IPS-15b (cell line): ENCODE measurements around the gene ZNF214.

Source experiments
- H3K27me3 ChIP-seq: one replicate; pipeline ENCODE4 v1.6.1; 2013; ENCODE audit warnings: low read length; ENCODE audit not compliant: control insufficient read depth, insufficient read depth
- H3K36me3 ChIP-seq: one replicate; pipeline ENCODE4 v1.6.1; 2013; ENCODE audit warnings: low read length; ENCODE audit not compliant: control insufficient read depth, insufficient read depth
- H3K4me1 ChIP-seq: one replicate; pipeline ENCODE4 v1.6.1; 2013; ENCODE audit warnings: mild to moderate bottlenecking, low read length; ENCODE audit not compliant: control insufficient read depth, insufficient read depth
- H3K4me3 ChIP-seq: one replicate; pipeline ENCODE4 v1.5.1; 2013; ENCODE audit warnings: low read depth, low read length
- H3K9ac ChIP-seq: one replicate; pipeline ENCODE4 v1.6.1; 2013; ENCODE audit warnings: low read depth, mild to moderate bottlenecking, low read length
- H3K9me3 ChIP-seq: one replicate; pipeline ENCODE4 v1.6.1; 2013; ENCODE audit warnings: mild to moderate bottlenecking, low read length; ENCODE audit not compliant: control insufficient read depth, insufficient read depth

ZNF214 gene

DNA sequence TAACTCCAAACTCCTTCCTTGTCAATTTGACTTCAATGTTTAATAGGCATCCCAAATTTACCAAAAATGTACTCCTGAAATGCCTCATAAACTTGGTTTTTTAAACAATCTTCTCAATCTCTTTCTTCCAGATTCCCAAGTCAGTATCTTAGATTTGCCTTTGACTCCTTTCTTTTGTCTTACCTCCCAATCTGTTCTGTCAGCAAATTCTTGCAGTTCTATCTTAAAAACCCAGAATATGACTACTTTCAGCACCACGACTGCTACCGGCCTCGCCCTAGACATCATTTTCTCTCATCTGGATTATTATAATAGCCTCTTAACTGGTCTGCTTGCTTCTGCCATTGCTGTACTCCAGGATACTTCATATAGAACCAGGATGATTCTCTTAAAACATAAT, 8.0 kb upstream of the ZNF214 start:
- no peaks in the 10 kb centered on the region for H3K36me3 ChIP-seq
- no peaks in the 10 kb centered on the region for H3K27me3 ChIP-seq
- H3K4me3 ChIP-seq: no peak overlapping the region
- no peak overlapping the region for H3K9ac ChIP-seq
- no peaks in the 10 kb centered on the region for H3K9me3 ChIP-seq
- no peaks in the 10 kb centered on the region for H3K4me1 ChIP-seq

GRCh38 chr11:7021318-7021717, 1.2 kb upstream of the ZNF214 start:
- Histone ChIP-seq H3K27me3 (peaks cover 11% of the 10 kb centered on the region), H3K9ac (no peak overlapping the region), H3K4me3 (no peak overlapping the region), H3K9me3 (no peaks in the 10 kb centered on the region), H3K4me1 (no peaks in the 10 kb centered on the region), H3K36me3 (no peaks in the 10 kb centered on the region)

GRCh38 chr11:7019500-7020182, 505 bp downstream of the ZNF214 start:
- Histone ChIP-seq H3K9ac (peak overlapping the region; percentile 70), H3K36me3 (no peaks in the 10 kb centered on the region), H3K27me3 (peaks cover 11% of the 10 kb centered on the region), H3K9me3 (no peaks in the 10 kb centered on the region), H3K4me3 (peak overlapping the region; percentile 96), H3K4me1 (no peaks in the 10 kb centered on the region)

DNA sequence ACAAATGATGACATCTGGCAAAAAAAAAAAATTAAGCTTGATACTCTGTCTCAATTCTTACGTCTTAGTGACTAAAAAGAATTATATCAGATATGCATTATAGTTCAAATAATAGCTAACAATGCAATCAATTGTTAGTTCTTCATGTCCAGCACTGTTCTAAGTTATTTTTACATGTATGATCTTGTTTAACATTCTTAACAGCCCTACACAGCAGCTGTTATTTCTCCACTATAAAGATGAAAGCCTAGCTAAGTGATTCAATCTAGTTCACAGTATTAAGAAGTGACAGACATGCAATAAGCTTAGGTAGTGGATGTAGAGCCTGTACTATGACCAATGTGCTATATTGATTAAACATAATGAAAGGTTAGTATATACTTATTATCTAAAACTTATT, 4.1 kb downstream of the ZNF214 start:
- no peaks in the 10 kb centered on the region for H3K4me1 ChIP-seq
- H3K27me3 ChIP-seq: peaks cover 6% of the 10 kb centered on the region
- no peak overlapping the region for H3K4me3 ChIP-seq
- H3K9ac ChIP-seq: no peak overlapping the region
- no peaks in the 10 kb centered on the region for H3K36me3 ChIP-seq
- no peaks in the 10 kb centered on the region for H3K9me3 ChIP-seq

GRCh38 chr11:7014118-7014517, 6.0 kb downstream of the ZNF214 start:
- no peak overlapping the region for H3K4me3 ChIP-seq
- H3K9ac ChIP-seq: no peak overlapping the region
- H3K9me3 ChIP-seq: no peaks in the 10 kb centered on the region
- peaks cover 3% of the 10 kb centered on the region for H3K27me3 ChIP-seq
- H3K4me1 ChIP-seq: no peaks in the 10 kb centered on the region
- no peaks in the 10 kb centered on the region for H3K36me3 ChIP-seq

GRCh38 chr11:7004482-7004881, 15.7 kb downstream of the ZNF214 start:
- Histone ChIP-seq H3K4me1 (no peaks in the 10 kb centered on the region), H3K27me3 (no peaks in the 10 kb centered on the region), H3K9me3 (no peaks in the 10 kb centered on the region), H3K4me3 (no peak overlapping the region), H3K36me3 (no peaks in the 10 kb centered on the region), H3K9ac (no peak overlapping the region)

DNA sequence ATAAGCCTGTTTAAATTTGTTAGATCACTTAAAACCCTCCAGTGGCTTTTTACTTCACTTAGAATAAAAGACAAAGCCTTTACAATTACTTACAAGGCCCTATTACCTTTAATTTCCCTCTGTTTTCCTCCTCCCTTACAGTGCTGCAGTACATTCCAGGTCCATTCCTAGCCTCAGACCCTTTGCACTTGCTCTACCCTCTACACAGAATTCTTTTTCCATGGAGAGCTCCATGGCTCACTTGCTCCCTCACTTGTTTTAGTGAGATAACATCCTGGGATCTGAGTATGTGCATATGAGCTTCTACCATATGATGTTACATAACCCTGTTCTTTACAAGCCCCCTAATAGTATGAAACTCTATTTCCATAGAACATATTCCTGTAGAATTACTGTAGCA, 24.4 kb downstream of the ZNF214 start:
- Histone ChIP-seq H3K9ac (no peak overlapping the region), H3K36me3 (no peaks in the 10 kb centered on the region), H3K27me3 (no peaks in the 10 kb centered on the region), H3K4me1 (no peaks in the 10 kb centered on the region), H3K4me3 (no peak overlapping the region), H3K9me3 (no peaks in the 10 kb centered on the region)

DNA sequence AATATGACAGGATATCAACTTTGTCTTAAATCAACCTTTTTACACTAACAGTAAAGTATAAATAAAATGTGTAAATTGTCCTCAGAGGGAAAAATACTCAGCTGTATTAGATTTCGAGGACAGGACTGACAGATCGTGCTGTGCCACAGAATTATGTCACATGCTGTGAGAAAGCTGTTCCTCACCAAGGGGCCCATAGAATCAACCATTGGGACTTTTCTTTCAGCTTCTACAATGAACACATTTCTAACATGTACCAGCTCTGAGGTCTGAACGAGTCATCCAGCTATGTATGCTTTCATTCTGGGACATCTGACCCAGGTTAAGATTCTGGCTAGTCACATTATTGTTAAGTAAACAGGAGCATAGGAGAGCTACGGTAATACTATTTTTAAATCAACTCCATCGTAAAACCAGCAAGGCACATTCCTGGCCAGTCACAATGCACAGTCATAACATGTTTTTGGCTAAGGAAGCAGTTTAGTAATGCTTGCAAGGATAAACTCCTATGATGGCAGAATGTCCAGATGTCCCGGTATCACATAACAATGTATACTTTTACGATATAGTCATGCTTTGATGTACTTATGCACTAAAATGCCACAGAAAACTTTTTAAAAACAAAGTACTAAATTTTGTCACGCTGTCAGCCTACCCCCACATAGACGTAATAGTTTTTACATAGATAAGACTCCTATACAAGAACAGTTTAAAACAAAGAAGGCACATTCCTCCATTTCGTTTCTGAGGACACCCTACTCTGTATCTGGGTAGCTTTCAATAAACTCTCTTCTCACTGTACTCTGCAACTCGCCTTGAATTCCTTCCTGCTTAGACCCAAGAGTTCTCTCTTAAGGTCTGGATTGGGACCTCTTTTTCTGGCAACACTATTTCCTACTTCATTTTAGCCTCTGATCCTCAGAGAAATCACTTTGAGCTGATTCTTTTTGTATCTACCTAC, 27.4 kb downstream of the ZNF214 start:
- H3K27me3 ChIP-seq: no peaks in the 10 kb centered on the region
- no peaks in the 10 kb centered on the region for H3K36me3 ChIP-seq
- H3K9ac ChIP-seq: no peak overlapping the region
- H3K4me1 ChIP-seq: no peaks in the 10 kb centered on the region
- H3K9me3 ChIP-seq: no peaks in the 10 kb centered on the region
- H3K4me3 ChIP-seq: no peak overlapping the region

DNA sequence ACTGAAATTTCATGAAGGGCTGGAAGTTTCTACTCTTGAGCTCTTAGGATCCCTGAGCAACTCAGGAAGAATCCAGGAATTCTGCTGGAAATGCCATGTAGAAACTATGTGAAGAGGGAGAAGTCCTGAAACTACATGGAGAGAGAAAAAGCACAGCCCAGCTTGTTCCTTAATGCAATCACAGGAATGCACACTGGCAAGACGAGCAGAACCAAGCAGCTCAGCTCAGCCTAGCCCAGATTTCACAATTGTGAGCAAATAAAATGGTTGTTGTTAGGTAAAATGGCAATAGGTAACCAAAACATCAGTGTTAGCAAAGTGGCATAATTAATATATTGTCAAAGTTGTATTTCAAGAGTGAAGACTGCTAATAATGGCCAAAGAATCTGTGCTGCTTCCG, 28.1 kb downstream of the ZNF214 start:
- H3K9ac ChIP-seq: no peak overlapping the region
- H3K4me1 ChIP-seq: no peaks in the 10 kb centered on the region

GRCh38 chr11:6991227-6991626, 28.9 kb downstream of the ZNF214 start:
- Histone ChIP-seq H3K4me3 (no peak overlapping the region), H3K27me3 (no peaks in the 10 kb centered on the region), H3K9ac (no peak overlapping the region), H3K36me3 (no peaks in the 10 kb centered on the region), H3K4me1 (no peaks in the 10 kb centered on the region), H3K9me3 (no peaks in the 10 kb centered on the region)

More for the DNA sequence above, 28.1 kb downstream of the ZNF214 start:
- Histone ChIP-seq H3K4me3 (no peak overlapping the region), H3K36me3 (no peaks in the 10 kb centered on the region), H3K27me3 (no peaks in the 10 kb centered on the region), H3K9me3 (no peaks in the 10 kb centered on the region)

DNA sequence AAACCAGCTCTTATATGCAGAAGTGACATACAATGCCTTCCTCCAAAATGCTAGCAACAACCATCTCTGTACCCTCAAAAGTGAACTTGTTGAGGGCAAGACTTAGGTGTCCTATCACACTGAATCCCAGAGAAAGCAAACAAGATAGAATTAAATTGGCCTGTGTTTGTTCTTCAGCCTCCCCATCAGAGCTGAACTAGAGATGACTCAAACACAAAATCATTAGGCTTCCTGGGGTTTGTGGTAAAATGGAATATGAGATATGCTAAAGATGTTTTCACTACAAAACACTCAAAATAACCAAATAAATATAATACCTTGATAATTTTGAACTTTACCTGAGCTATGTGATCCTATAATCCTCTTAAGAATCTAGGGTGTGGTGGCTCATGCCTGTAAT, 31.6 kb downstream of the ZNF214 start:
- no peak overlapping the region for H3K4me3 ChIP-seq
- H3K9ac ChIP-seq: no peak overlapping the region
- no peaks in the 10 kb centered on the region for H3K4me1 ChIP-seq
- H3K9me3 ChIP-seq: no peaks in the 10 kb centered on the region
- no peaks in the 10 kb centered on the region for H3K27me3 ChIP-seq
- H3K36me3 ChIP-seq: no peaks in the 10 kb centered on the region

- Histone ChIP-seq H3K9me3 (no peaks in the 10 kb centered on the region), H3K9ac (no peak overlapping the region), H3K4me3 (no peak overlapping the region), H3K36me3 (no peaks in the 10 kb centered on the region), H3K4me1 (no peaks in the 10 kb centered on the region), H3K27me3 (no peaks in the 10 kb centered on the region)
Observed at GRCh38 chr11:6986487-6986886, 33.7 kb downstream of the ZNF214 start.
